ENCODE measurements around the gene NRCAM.
A peak's percentile ranks its signal among the peaks of the same experiment; 100 is the strongest.

NRCAM gene

DNA sequence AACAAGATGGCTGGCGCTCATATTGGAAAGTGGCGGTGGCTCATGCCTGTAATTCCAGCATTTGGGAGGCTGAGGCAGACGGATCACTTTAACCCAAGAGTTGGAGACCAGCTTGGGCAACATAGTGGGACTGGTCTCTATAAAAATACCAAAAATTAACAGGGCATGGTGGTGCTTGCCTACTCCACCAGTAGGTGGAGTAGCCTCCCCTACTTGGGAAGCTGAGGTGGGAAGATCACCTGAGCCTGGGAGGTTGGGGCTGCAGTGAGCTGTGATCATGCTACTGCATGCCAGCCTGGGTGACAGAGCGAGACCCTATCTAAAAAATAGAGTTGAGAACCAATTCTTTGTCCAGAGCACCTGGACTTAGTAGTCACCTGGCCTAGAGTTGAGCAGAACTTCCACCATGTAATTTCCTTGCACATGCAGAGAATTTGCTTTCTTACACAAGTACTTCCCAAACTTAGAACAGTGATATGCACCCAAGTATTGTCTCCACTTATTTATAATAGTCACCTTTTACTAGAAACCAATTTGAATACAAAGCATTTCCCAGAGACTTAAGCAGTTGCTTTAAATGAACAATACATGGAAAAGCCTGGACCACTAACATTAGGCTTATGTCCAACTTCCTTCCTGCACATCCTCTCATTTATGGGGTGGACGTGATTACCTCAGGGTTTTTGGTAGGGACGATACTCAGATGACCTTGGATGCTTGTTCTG, 342.0 kb downstream of the NRCAM start:
- DNase-seq, result peak; percentile 6 to 9

- DNase-seq, result no peak
Observed at GRCh38 chr7:108112683-108113082, 343.6 kb downstream of the NRCAM start.

DNA sequence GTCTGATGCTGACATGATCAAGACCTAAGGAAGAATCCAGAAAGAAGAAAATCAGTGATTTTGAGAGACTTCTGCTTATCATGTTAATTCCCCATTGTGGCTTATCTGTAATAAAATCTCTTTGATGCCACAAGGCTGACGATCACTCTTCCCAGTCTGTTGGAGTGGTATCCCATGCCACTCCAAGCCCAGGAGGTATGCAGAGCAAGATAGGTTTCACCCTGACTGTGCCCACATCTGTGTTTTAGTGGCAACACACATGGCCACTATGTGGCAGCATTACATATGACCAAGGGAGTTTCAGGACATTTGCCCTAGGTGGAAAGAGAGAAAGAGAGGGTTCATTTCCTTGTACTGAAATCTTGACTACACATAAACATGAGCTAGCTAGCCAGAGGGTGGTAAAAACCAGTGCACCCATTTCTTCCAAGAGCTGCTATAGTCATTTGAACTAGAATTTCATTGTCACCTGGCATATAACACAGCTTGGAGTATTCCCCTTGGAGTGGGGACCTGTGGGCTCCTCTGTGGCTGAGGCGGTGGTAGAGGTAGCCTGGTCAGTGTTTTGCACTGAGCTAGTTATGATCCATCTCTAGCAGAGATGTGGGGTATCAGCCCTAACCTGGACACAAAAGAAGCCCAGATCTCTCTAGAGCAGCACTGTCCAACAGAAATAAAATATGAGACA, 346.9 kb downstream of the NRCAM start:
- peak; percentile 22 to 30 for DNase-seq

DNA sequence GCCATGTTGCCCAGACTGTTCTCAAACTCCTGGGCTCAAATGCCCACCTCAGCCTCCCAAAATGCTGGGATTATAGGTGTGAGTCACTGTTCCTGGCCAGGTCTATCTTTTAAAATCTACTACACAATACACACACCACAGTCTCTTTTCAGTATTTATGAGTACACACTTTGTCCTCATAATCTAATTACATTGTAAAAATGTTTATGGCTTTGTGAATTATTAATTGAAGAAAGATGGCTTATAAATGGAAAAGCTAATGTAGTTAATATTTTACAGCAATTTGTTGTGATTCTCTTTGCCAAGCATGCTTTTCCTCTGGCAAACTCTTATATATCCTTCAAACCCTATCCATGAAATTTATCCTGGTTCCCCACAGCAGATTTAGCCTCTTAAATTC, 348.1 kb downstream of the NRCAM start:
- DNase-seq, result no peak

GRCh38 chr7:108104324-108104723, 351.9 kb downstream of the NRCAM start:
- no peak for DNase-seq

DNA sequence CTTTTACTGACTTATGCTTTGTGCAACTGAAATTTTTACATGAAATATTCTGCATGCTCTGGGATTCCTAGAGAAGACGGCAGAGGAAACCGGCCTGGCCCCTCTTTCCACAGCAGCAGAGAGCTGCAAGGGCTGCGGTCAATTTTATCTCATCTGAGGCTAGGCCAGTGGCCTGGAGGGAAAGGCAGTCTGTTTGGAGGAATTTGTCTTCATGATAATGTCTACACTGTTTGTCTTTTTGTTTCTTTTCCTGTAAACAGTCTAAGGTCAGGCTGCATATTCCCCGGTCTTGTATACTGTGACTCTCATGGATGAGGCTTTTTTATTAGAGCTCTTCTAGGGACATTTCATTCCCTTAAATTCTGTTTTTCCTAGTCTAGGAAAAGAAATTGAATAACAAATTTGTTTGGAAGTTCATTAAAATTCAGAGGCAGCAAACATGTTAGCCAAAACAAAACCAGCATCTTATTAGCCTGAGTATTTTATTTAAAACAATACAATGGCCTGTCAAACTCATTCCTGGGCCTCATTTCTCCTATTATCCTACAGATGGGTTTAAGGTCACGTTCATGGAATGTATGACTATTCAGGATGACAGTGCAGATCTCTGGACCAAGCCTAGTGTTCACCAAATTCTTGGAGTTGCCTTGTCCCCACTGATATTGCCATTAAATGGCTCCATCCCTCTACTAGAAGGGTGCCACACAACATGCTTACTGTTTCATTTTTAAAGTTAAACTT, 352.5 kb downstream of the NRCAM start:
- DNase-seq, result no peak

DNA sequence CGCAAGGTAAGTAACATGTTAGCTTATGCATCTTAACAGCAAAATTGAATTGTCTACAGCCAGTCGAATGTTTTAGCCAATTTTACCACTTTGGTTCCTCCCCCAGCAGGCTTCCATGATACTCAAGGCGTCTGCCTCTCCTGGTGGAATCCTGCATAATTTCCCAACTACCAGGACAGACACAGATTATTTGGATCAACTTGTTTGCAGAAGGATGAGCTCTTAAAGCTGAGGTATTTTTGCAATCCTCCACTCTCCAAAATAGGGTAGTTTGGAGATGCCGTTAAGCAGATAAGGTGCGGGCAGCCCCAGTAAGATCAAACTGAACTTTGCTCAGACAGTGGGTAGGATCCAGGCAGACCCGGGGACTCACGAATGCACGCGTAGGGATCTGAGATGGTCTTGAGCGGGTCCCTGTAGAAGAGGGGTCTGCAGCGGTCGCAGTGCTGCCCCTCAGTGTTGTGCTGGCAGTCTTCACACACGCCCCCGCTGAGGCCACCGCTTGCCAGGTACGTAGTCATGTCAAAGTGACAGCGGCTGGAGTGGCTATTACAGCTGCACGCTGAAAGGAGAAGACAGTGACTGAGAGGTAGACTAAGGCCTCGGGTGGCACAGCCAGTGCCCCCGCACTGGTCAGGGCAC, 353.4 kb downstream of the NRCAM start:
- DNase-seq, result no peak

- no peak for DNase-seq
Observed at GRCh38 chr7:108101759-108102158, 354.5 kb downstream of the NRCAM start.

DNA sequence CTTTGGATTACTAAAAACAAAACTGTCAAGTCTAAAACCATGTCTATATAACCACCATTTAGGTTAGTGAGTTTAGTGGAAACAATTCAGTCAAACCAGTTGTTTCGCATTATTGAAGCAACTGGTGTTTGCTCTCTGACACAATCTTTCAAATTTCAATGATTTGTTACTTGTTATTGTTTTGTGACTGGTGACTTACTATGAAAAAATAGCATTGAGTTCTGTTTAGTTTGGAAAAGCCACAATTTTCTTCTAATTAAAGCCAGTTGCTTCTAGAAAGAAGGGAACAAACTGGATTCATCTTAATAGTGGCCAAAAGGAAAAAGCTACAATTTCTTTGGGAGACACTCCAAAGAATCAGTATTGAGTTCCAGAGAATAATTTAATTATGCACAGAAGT, 356.5 kb downstream of the NRCAM start:
- no peak for DNase-seq

DNA sequence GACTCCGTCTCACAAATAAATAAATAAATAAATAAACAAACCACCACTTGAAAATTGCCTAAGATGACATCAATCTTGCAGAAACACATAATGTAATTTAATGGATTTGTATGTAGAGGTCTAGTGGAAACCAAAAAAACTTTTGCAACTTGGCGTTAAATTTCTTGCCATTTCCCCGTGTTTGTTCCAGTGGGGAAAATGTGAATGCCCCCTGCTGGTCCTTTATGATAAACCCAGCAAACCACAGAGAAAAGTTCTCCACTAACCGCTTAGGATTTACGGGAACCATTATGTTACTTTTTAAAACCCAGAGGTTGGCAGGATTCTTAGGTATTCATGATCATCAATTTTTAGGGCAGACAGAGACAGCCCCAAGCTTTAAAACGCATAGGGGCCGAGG, 358.5 kb downstream of the NRCAM start:
- peak in 1 of 2 experiments; percentile 12 for DNase-seq

Measured in AML-193 (cell line).